Measurements from ENCODE around the gene GP9.
A peak's percentile ranks its signal among the peaks of the same experiment; 100 is the strongest.

The GP9 gene

DNA sequence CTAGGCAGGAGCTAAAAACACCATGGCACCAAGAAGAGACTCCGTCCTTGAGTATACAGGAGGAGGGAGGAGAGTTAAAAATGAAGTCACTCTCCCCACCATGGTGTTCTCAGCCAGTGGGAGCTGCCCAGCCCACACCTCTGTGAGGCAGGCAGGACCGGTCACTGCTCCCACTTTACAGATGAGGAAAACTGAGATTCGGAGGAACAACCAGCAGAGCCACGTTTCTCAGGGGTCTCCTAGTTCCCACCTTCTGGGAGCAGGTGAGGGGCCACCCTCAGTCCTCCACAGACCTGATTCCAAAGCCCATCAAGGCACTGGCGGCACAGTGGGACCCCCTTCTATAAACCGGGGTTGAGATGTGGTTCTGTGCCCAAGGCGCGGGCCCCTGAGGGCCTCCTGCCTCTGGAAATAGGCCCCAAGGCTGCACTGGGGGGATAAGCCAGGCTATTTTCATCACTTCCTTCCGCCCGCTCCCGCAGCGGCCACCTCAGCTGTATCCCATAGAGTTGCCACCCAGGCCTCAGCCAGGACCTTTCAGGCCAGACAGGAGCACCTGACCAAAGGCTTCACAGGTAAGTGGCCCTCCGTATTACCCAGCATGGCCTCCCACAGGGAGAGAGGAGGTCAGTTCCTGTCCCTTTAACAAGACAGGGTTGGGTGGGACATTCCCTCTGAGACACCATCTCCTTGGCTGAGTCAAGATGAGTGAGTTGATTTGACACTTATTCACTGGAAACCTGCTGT is at the start of gene GP9:
Gene GP9, plus strand, starts transcription at position 504 of the 747 bp plus-strand sequence. CDS start 961 bp downstream, outside the sequence.
- no peak for TF ChIP-seq CTCF (IDR thresholded peaks at IDR 0.05; ENCODE audit: low read depth, low read length, missing control alignments)
- H3K4me3 ChIP-seq (ENCODE audit: low read depth, low read length), result no peak within 1 kb of the TSS
- no peak for DNase-seq (ENCODE audit: low read depth)

- TF ChIP-seq CTCF (IDR thresholded peaks at IDR 0.05; ENCODE audit: low read depth, low read length, missing control alignments), result no peak
- DNase-seq (ENCODE audit: low read depth), result no peak
- H3K4me3 ChIP-seq (ENCODE audit: low read depth, low read length), result no peak overlapping the region
Measured at GRCh38 chr3:129013491-129013891, 47.1 kb upstream of the GP9 start.

GRCh38 chr3:129014148-129014547 is 46.4 kb upstream of the GP9 start:
- no peak overlapping the region for H3K4me3 ChIP-seq (ENCODE audit: low read depth, low read length)
- DNase-seq (ENCODE audit: low read depth), result no peak
- no peak for TF ChIP-seq CTCF (IDR thresholded peaks at IDR 0.05; ENCODE audit: low read depth, low read length, missing control alignments)

DNA sequence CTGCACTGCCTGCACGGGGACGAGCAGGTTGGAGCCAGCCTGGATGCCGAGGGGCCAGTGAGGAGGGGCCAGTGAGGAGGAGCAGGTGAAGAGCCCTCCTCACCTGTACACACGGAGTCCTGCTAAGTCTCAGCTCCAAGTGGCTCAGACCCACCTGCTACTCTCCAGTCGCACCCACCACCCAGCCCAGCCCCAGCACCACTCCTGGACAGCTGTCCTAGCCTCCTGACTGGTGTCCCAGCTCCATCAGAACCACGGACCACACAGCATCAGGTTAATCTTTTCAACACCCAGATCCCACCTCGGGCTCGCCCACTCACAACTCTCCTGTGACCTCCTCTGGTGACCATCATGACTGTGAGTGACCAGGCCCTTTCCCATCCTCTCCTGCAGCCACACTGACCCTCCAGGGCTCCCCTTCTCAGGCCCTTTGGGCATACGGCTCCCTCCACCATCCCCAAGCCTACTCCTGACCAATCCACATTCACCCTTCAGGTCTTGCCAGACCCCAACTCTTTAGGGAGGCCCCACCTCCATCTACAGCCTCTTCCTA is 45.7 kb upstream of the GP9 start:
- no peak for TF ChIP-seq CTCF (IDR thresholded peaks at IDR 0.05; ENCODE audit: low read depth, low read length, missing control alignments)
- no peak for DNase-seq (ENCODE audit: low read depth)
- no peak overlapping the region for H3K4me3 ChIP-seq (ENCODE audit: low read depth, low read length)

DNA sequence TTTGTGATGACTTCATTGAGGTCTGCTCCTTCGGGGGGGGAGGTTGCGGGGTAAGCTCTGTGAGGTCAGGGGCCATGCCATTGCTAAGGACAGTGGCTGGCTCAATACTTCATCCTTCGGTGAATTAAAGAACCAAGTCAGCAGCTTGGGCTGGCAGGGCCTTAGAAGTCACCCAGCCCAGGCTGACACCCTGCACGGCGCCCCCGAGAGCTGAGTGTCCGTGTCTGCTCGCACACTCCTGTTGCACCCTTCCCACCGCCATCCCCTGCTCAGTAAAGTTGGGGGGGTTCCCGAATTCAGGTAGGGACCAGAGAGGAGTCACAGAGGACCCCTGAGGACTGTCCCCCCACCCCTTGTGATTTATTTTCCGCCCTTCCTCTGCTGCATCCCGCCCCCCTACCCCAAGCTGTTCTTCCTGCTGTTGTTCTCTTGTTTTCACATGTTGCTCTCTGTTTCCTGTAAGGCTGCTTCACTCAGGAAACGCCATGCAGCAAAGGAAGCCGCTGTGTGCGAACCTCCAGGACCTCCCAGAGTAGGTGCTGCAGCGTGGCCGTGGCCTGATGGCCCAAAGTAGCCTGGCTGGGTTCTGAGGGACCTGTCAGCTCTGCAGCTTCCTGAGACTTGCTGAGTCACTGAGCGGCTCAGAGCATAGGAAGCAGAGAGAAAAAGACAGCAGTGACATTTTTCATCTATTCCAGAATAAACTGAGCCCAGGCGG is 45.0 kb upstream of the GP9 start:
- no peak overlapping the region for H3K4me3 ChIP-seq (ENCODE audit: low read depth, low read length)

GRCh38 chr3:129016356-129016719 is 44.2 kb upstream of the GP9 start:
- H3K4me3 ChIP-seq (ENCODE audit: low read depth, low read length), result no peak overlapping the region
- peak; percentile 29 for TF ChIP-seq CTCF (IDR thresholded peaks at IDR 0.05; ENCODE audit: low read depth, low read length, missing control alignments)
- peak; percentile 33 for DNase-seq (ENCODE audit: low read depth)

More for the DNA sequence above, 45.0 kb upstream of the GP9 start:
- DNase-seq (ENCODE audit: low read depth), result no peak
- no peak for TF ChIP-seq CTCF (IDR thresholded peaks at IDR 0.05; ENCODE audit: low read depth, low read length, missing control alignments)

All from GM12864 (cell line).